Right lobe of liver (tissue), 4 donors: ENCODE measurements around the gene EXOC8.

ENCODE experiments used
- POLR2A ChIP-seq: fragments of 450-650 bp; IDR thresholded peaks from one replicate; pipeline ENCODE4 v1.6.1; 2017; ENCODE audit warnings: antibody characterized with exemption, mild to moderate bottlenecking
- TF ChIP-seq, protein P1 (sequence below), 4 donors: fragments of 200-600 bp in 3 of 4; fragments of 450-650 bp in 1 of 4; IDR thresholded peaks; one replicate each; pipeline versions ENCODE4 v1.5.1 to v1.8.0; 2016 to 2022; ENCODE audit warnings: antibody characterized with exemption in 4 of 4, mild to moderate bottlenecking in 2 of 4
- donor health status: DM: no; HTN: no; CAD: no.
- donor health status: DM: no; HTN: no; CAD: no.
- donor health status: DM: no; HTN: yes; CAD: no.

DNA sequence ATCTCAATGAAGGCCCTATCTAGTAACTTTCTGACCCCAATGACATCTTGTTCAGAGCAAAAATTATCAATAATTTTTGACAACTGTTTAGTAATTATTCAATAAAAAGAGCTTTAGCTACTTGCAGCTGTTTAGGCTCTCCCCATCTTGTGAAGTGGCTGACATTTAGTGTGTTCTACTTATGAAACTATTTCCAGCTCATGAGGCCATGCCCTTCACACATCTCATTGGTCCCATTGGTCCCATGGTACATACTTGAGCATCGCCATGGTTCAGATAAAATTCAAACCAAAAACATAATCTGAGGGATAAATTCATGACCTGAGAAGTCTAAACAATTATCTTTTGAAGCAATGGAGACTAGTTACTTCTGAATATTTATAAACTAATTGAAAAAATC, 24.7 kb upstream of the EXOC8 start:
- TF ChIP-seq, protein P1, sequence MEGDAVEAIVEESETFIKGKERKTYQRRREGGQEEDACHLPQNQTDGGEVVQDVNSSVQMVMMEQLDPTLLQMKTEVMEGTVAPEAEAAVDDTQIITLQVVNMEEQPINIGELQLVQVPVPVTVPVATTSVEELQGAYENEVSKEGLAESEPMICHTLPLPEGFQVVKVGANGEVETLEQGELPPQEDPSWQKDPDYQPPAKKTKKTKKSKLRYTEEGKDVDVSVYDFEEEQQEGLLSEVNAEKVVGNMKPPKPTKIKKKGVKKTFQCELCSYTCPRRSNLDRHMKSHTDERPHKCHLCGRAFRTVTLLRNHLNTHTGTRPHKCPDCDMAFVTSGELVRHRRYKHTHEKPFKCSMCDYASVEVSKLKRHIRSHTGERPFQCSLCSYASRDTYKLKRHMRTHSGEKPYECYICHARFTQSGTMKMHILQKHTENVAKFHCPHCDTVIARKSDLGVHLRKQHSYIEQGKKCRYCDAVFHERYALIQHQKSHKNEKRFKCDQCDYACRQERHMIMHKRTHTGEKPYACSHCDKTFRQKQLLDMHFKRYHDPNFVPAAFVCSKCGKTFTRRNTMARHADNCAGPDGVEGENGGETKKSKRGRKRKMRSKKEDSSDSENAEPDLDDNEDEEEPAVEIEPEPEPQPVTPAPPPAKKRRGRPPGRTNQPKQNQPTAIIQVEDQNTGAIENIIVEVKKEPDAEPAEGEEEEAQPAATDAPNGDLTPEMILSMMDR (IDR thresholded peaks at IDR 0.05) = no peak
- no peak for TF ChIP-seq POLR2A
